Lower leg skin (tissue), 4 donors: Measurements from ENCODE around the gene MX1. TPM values are rescaled to one million over a fixed set of nuclear protein-coding genes. Genes with fewer than 3 reads are reported as not detected.

Source experiments
- DNase-seq, 2 donors: peaks; one replicate each; pipeline ENCODE4 v3.0.0-alpha.2; 2019; ENCODE audit warnings: low spot score in 2 of 2
- H3K4me3 ChIP-seq: fragments of 200-600 bp; sonication (generic); 2 replicates; pipeline ENCODE4 v1.5.1; 2017; ENCODE audit warnings: mild to moderate bottlenecking, low read depth; ENCODE audit not compliant: poor library complexity, severe bottlenecking
- POLR2A ChIP-seq, 2 donors: fragments of 450-650 bp; IDR thresholded peaks; one replicate each; pipeline ENCODE4 v1.6.1; 2016 to 2017; ENCODE audit warnings: antibody characterized with exemption in 2 of 2, mild to moderate bottlenecking in 1 of 2, moderate library complexity in 1 of 2
- WGBS, 2 donors: methylation state at CpG; one replicate each; pipeline ENCODE4 v1.1.5; 2018; 5-methylcytosine and 5-hydroxymethylcytosine counted together
- intact Hi-C: fragments of 100-400 bp; cut with DNase I; formaldehyde crosslinking; loops from one replicate; pipeline ENCODE4 v1.15.0; 2023; ENCODE audit warnings: low total_unique reads
- total RNA-seq, 4 donors: library from RNA; depleted of rRNA; stranded (reverse); fragments of >200 nt; gene quantifications; one replicate each; pipeline ENCODE4 v1.1.0, GENCODE V29; 2016
- TF ChIP-seq, protein P1 (sequence below), 3 donors: fragments of 450-650 bp; IDR thresholded peaks; one replicate each; pipeline ENCODE4 v1.5.1; 2016; ENCODE audit warnings: antibody characterized with exemption in 3 of 3, mild to moderate bottlenecking in 3 of 3, moderate library complexity in 2 of 3

Gene MX1
- total RNA-seq, 4 donors from 2014 or later: 3.3 to 15.1 (median 9.1) TPM

DNA sequence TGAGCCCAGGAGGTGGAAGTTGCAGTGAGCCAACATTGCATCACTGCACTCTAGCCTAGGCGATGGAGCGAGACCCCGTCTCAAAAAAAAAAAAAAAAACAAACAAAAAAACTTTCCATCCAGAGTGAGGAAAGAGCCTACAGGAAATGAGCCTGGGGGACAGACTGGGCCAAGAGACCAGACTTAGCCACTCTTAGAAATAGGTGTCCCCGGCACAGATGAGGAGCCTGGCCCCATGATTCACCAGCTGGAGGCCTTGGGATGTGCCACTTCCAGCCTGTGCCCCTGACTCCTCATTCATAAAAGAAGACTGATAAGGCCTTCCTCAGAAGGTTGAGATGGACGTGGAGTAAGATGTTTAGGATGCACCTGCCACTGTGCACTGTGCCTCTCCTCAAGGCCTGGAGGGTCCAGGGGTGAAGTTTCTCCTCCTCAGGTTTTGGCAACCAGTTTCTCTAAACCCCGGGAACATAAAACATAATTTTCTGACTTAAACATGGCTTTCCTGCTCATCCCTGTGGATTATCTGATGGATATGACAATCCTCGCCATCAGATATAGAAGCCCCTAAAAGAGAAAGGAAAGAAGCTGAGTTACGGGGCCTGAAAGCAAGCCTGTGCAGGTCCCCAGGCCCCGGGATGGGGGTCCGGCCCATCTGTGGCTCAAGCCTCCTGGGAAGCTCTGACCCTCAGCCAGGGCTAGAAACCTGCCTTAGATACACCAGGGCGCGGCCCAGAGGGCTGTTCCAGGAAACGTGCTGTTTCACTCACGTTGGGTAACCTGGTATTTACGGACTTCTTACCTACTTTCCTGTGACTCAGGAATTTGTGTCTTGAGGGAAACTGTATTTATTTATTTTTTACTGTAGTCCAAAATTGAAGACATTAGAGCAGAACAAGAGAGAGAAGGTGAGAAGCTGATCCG, 26.0 kb downstream of the MX1 start:
- WGBS, 2 donors: 85 to 86% methylated on average over 16 of the region's 16 CpGs
- no peak for TF ChIP-seq POLR2A (IDR thresholded peaks at IDR 0.05)
- TF ChIP-seq, protein P1, sequence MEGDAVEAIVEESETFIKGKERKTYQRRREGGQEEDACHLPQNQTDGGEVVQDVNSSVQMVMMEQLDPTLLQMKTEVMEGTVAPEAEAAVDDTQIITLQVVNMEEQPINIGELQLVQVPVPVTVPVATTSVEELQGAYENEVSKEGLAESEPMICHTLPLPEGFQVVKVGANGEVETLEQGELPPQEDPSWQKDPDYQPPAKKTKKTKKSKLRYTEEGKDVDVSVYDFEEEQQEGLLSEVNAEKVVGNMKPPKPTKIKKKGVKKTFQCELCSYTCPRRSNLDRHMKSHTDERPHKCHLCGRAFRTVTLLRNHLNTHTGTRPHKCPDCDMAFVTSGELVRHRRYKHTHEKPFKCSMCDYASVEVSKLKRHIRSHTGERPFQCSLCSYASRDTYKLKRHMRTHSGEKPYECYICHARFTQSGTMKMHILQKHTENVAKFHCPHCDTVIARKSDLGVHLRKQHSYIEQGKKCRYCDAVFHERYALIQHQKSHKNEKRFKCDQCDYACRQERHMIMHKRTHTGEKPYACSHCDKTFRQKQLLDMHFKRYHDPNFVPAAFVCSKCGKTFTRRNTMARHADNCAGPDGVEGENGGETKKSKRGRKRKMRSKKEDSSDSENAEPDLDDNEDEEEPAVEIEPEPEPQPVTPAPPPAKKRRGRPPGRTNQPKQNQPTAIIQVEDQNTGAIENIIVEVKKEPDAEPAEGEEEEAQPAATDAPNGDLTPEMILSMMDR (IDR thresholded peaks at IDR 0.05): no peak
- intact Hi-C loops: no loop called here
- DNase-seq: peak in 1 of 2 donors; percentile 49
- no peak overlapping the region for H3K4me3 ChIP-seq

DNA sequence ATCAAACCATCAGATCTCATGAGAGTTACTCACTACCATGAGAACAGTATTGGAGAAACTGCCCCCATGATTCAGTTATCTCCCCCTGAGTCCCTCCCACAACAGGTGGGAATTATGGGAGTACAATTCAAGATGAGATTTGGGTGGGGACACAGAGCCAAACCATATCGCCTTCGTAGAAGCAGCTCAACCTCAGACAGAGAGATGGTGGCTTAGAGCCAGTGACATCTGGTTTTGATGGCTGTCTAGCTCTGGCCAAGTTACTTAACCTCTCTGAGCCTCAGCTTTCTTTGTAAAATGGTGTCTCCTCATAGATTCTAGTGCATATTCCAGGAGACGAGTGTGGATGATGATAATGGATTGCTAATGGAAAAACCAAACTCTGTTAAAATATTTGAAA, 27.2 kb downstream of the MX1 start:
- WGBS, 2 donors: 80 to 90% methylated on average over 3 of the region's 3 CpGs
- intact Hi-C loops: no loop called here

DNA sequence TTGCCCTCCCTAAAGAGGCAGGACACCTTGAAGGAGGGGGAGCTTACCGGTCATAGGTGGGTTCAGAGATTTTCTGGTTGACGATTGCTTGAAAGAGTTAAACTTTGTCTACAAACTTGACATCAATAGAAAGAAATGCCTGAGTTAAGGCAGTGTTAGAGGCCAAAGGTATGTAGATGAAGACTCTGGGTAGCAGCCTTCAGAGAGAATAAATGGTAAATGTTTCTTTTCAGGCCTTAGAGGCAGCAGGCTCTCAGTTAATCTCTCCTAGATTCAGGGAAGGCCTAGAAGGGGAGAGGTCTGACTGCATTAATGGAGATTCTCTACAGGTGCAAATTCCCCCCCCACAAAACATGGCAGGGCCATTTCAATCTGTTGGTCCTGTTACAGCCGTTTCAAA, 27.7 kb downstream of the MX1 start:
- TF ChIP-seq, protein P1 (IDR thresholded peaks at IDR 0.05): no peak
- TF ChIP-seq POLR2A (IDR thresholded peaks at IDR 0.05): no peak
- intact Hi-C loops: no loop called here
- WGBS, 2 donors: 61 to 80% methylated on average over 3 of the region's 3 CpGs
- no peak for DNase-seq
- no peak overlapping the region for H3K4me3 ChIP-seq

More for the DNA sequence above, 27.2 kb downstream of the MX1 start:
- H3K4me3 ChIP-seq: no peak overlapping the region
- no peak for TF ChIP-seq POLR2A (IDR thresholded peaks at IDR 0.05)
- TF ChIP-seq, protein P1 (IDR thresholded peaks at IDR 0.05): no peak
- DNase-seq: no peak

DNA sequence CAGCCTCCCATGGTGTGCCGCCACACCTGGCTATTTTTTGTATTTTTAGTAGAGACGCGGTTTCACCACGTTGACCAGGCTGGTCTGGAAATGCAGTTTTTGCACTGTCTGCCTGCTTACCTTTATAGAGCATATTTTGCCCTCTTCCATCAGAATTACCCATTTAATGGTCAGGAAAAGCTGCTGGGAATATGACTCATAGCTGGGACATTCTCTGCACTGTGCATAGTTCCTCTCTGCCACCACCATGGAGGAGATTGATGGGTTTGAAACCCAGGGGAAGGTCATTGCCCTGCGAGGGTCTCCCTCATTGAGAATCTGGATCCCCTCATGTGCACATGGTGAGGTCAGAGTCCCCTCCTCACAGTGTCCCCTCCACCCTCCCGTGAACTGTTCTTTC, 32.1 kb downstream of the MX1 start:
- 90 to 92% methylated on average over 6 of the region's 6 CpGs for WGBS, 2 donors

DNA sequence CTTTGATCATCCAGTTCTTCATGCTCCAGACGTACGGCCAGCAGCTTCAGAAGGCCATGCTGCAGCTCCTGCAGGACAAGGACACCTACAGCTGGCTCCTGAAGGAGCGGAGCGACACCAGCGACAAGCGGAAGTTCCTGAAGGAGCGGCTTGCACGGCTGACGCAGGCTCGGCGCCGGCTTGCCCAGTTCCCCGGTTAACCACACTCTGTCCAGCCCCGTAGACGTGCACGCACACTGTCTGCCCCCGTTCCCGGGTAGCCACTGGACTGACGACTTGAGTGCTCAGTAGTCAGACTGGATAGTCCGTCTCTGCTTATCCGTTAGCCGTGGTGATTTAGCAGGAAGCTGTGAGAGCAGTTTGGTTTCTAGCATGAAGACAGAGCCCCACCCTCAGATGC, 32.5 kb downstream of the MX1 start:
- no peak overlapping the region for H3K4me3 ChIP-seq
- no peak for TF ChIP-seq POLR2A (IDR thresholded peaks at IDR 0.05)
- TF ChIP-seq, protein P1 (IDR thresholded peaks at IDR 0.05): no peak
- intact Hi-C loops: no loop called here
- DNase-seq: no peak
- 90 to 95% methylated on average over 22 of the region's 22 CpGs for WGBS, 2 donors

More for the DNA sequence above, 32.1 kb downstream of the MX1 start:
- TF ChIP-seq, protein P1 (IDR thresholded peaks at IDR 0.05): no peak
- no peak for TF ChIP-seq POLR2A (IDR thresholded peaks at IDR 0.05)
- no peak overlapping the region for H3K4me3 ChIP-seq
- DNase-seq: no peak
- intact Hi-C loops: no loop called here
